CD4-positive, alpha-beta memory T cell (primary cell): ENCODE measurements around the gene CARD11. TPM values are rescaled to one million over a fixed set of nuclear protein-coding genes. Genes with fewer than 3 reads are reported as not detected.
"Not testable (repeated sequence)": the region's sequence is repeated elsewhere in the genome, so short reads cannot be mapped to it uniquely, and the experiment has no call there.

Experiments used
- CTCF ChIA-PET: fragments of 350-600 bp; sonication (Branson Sonifier 250); formaldehyde crosslinking; loops from one replicate; lab custom pipeline; 2021; ENCODE audit warnings: inconsistent platforms; ENCODE audit not compliant: partially characterized antibody; lab: Charles Lee
- POLR2A ChIA-PET: fragments of 350-600 bp; sonication (Branson Sonifier 250); formaldehyde crosslinking; loops from one replicate; lab custom pipeline; 2021; ENCODE audit not compliant: partially characterized antibody; lab: Charles Lee
- DNase-seq, 5 donors: peaks; one replicate each; pipeline versions ENCODE4 v3.0.0 to v3.0.0-alpha.2; 2020 to 2022; ENCODE audit warnings: mixed read lengths in 1 of 5
- H3K27ac ChIP-seq: one replicate; pipeline ENCODE4 v1.7.0; 2013; ENCODE audit warnings: low read depth, low read length
- H3K27me3 ChIP-seq: 2 replicates; pipeline ENCODE4 v1.7.0; 2013; ENCODE audit warnings: mild to moderate bottlenecking, low read length, moderate library complexity; ENCODE audit not compliant: insufficient read depth
- H3K36me3 ChIP-seq: 2 replicates; pipeline ENCODE4 v1.7.0; 2013; ENCODE audit warnings: mild to moderate bottlenecking, low read length, moderate library complexity; ENCODE audit not compliant: insufficient read depth
- H3K4me1 ChIP-seq: 2 replicates; pipeline ENCODE4 v1.7.0; 2013; ENCODE audit warnings: mild to moderate bottlenecking, low read length, moderate library complexity; ENCODE audit not compliant: insufficient read depth
- H3K4me3 ChIP-seq, 2 donors: one replicate each; pipeline ENCODE4 v1.7.0; 2013; ENCODE audit warnings: low read length in 2 of 2, mild to moderate bottlenecking in 1 of 2
- H3K9me3 ChIP-seq, 2 donors: one replicate each; pipeline ENCODE4 v1.7.0; 2013; ENCODE audit warnings: low read length in 2 of 2, control low read depth in 1 of 2; ENCODE audit not compliant: control insufficient read depth in 1 of 2
- H3K27ac Mint-ChIP-seq, 7 donors: one replicate each; pipeline ENCODE4 v1.8.0; 2020 to 2021; ENCODE audit warnings: mixed read lengths in 7 of 7, mild to moderate bottlenecking in 6 of 7, inconsistent platforms in 3 of 7, moderate library complexity in 3 of 7
- H3K27me3 Mint-ChIP-seq, 2 donors: one replicate each; pipeline ENCODE4 v1.8.0; 2020 to 2021; ENCODE audit warnings: mixed read lengths in 2 of 2
- H3K36me3 Mint-ChIP-seq, 2 donors: one replicate each; pipeline ENCODE4 v1.8.0; 2020 to 2021; ENCODE audit warnings: mixed read lengths in 2 of 2, inconsistent platforms in 1 of 2, mild to moderate bottlenecking in 1 of 2
- H3K4me1 Mint-ChIP-seq, 4 donors: one replicate each; pipeline ENCODE4 v1.8.0; 2020 to 2021; ENCODE audit warnings: mixed read lengths in 4 of 4, mild to moderate bottlenecking in 1 of 4
- H3K4me3 Mint-ChIP-seq, 8 donors: one replicate each; pipeline ENCODE4 v1.8.0; 2020 to 2021; ENCODE audit warnings: mixed read lengths in 8 of 8, mild to moderate bottlenecking in 7 of 8, moderate library complexity in 6 of 8, inconsistent platforms in 3 of 8
- H3K9me3 Mint-ChIP-seq, 8 donors: one replicate each; pipeline ENCODE4 v1.8.0; 2020 to 2021; ENCODE audit warnings: mixed read lengths in 8 of 8, mild to moderate bottlenecking in 5 of 8, inconsistent platforms in 3 of 8, moderate library complexity in 1 of 8
- intact Hi-C: fragments of 100-400 bp; cut with micrococcal nuclease; formaldehyde crosslinking; loops from one replicate; pipeline ENCODE4 v1.15.1; 2023
- polyA plus RNA-seq, 2 donors: library from polyadenylated mRNA; unstranded; fragments of 300-500 nt; fragmentation: Illumina TruSeq; gene quantifications; one replicate each; pipeline ENCODE4 v1.2.3, GENCODE V29; 2021
- total RNA-seq, 2 experiments: library from RNA; stranded (reverse); gene quantifications; one replicate each; pipeline ENCODE4 v1.2.3, GENCODE V29; 2021

Gene CARD11
- total and polyA plus RNA-seq, 4 experiments from 2014 or later: 4.9 to 136 (median 85.3) TPM

GRCh38 chr7:2923291-2923781 is 120.3 kb downstream of the CARD11 start:
- POLR2A ChIA-PET: no interaction called here
- peaks cover 49 to 71% of the 10 kb centered on the region in 2 donors for H3K36me3 Mint-ChIP-seq
- Histone ChIP-seq H3K27ac (no peak overlapping the region), H3K4me1 (no peaks in the 10 kb centered on the region), H3K27me3 (no peaks in the 10 kb centered on the region), H3K36me3 (peaks cover 69% of the 10 kb centered on the region), H3K9me3 (no peaks in the 10 kb centered on the region), H3K4me3 (no peak overlapping the region)
- peaks cover 0 to 1% (median 0%) of the 10 kb centered on the region in 4 donors for H3K4me1 Mint-ChIP-seq
- CTCF ChIA-PET: interaction anchor here (1.0 kb wide), 1 partner anchor 9 kb away, joined by 3 read pairs; no protein-coding TSS in a partner anchor
- intact Hi-C loops: no loop called here
- no peaks in the 10 kb centered on the region for H3K27me3 Mint-ChIP-seq
- H3K9me3 Mint-ChIP-seq: peaks cover 0 to 7% (median 0%) of the 10 kb centered on the region in 8 donors
- DNase-seq: no peak
- H3K27ac Mint-ChIP-seq: no peak overlapping the region
- no peak overlapping the region for H3K4me3 Mint-ChIP-seq

- Histone ChIP-seq H3K4me3 (no peak overlapping the region), H3K27me3 (no peaks in the 10 kb centered on the region), H3K9me3 (no peaks in the 10 kb centered on the region), H3K36me3 (peaks cover 69% of the 10 kb centered on the region), H3K4me1 (no peaks in the 10 kb centered on the region), H3K27ac (no peak overlapping the region)
- CTCF ChIA-PET: no interaction called here
- H3K4me3 Mint-ChIP-seq: no peak overlapping the region
- H3K4me1 Mint-ChIP-seq: peaks cover 0 to 1% (median 0%) of the 10 kb centered on the region in 4 donors
- H3K36me3 Mint-ChIP-seq: peaks cover 49 to 76% of the 10 kb centered on the region in 2 donors
- peaks cover 0 to 7% (median 0%) of the 10 kb centered on the region in 8 donors for H3K9me3 Mint-ChIP-seq
- H3K27me3 Mint-ChIP-seq: no peaks in the 10 kb centered on the region
- no peak overlapping the region for H3K27ac Mint-ChIP-seq
- intact Hi-C loops: no loop called here
- no peak for DNase-seq
- POLR2A ChIA-PET: no interaction called here
Observed at GRCh38 chr7:2922866-2923265, 120.8 kb downstream of the CARD11 start.

GRCh38 chr7:2922348-2922691 is 121.3 kb downstream of the CARD11 start:
- intact Hi-C loops: no loop called here
- no peak overlapping the region for H3K4me3 ChIP-seq
- peaks cover 69% of the 10 kb centered on the region for H3K36me3 ChIP-seq
- H3K9me3 Mint-ChIP-seq: peaks cover 0 to 7% (median 0%) of the 10 kb centered on the region in 8 donors
- peaks cover 0 to 1% (median 0%) of the 10 kb centered on the region in 4 donors for H3K4me1 Mint-ChIP-seq
- no peaks in the 10 kb centered on the region for H3K27me3 ChIP-seq
- H3K4me3 Mint-ChIP-seq: no peak overlapping the region
- CTCF ChIA-PET: no interaction called here
- DNase-seq: no peak
- no peak overlapping the region for H3K27ac Mint-ChIP-seq
- H3K4me1 ChIP-seq: no peaks in the 10 kb centered on the region
- H3K27me3 Mint-ChIP-seq: no peaks in the 10 kb centered on the region
- H3K27ac ChIP-seq: no peak overlapping the region
- POLR2A ChIA-PET: no interaction called here
- H3K9me3 ChIP-seq: no peaks in the 10 kb centered on the region
- H3K36me3 Mint-ChIP-seq: peaks cover 46 to 74% of the 10 kb centered on the region in 2 donors

GRCh38 chr7:2921653-2922347 is 121.9 kb downstream of the CARD11 start:
- Histone ChIP-seq H3K9me3 (no peaks in the 10 kb centered on the region), H3K27ac (no peak overlapping the region), H3K27me3 (no peaks in the 10 kb centered on the region), H3K36me3 (peaks cover 72% of the 10 kb centered on the region), H3K4me3 (no peak overlapping the region), H3K4me1 (no peaks in the 10 kb centered on the region)
- ChIA-PET CTCF (interaction anchor here (0.9 kb wide), 1 partner anchor 58 kb away, joined by 3 read pairs; no protein-coding TSS in a partner anchor), POLR2A (no interaction called here)
- Mint-ChIP-seq H3K9me3 (peaks cover 0 to 7% (median 0%) of the 10 kb centered on the region in 8 donors), H3K4me3 (peak overlapping the region in 1 of 8 donors; percentile 13), H3K4me1 (peaks cover 0 to 1% (median 0%) of the 10 kb centered on the region in 4 donors), H3K27ac (peak overlapping the region in 2 of 7 donors; percentile 36 to 68), H3K27me3 (no peaks in the 10 kb centered on the region), H3K36me3 (peaks cover 48 to 77% of the 10 kb centered on the region in 2 donors)
- no peak for DNase-seq
- intact Hi-C loops: no loop called here

- no peak for DNase-seq
- peak overlapping the region in 1 of 8 donors; percentile 13 for H3K4me3 Mint-ChIP-seq
- Histone ChIP-seq H3K4me3 (no peak overlapping the region), H3K27me3 (no peaks in the 10 kb centered on the region), H3K36me3 (peaks cover 72% of the 10 kb centered on the region), H3K4me1 (no peaks in the 10 kb centered on the region), H3K27ac (no peak overlapping the region), H3K9me3 (no peaks in the 10 kb centered on the region)
- peaks cover 0 to 1% (median 0%) of the 10 kb centered on the region in 4 donors for H3K4me1 Mint-ChIP-seq
- no peaks in the 10 kb centered on the region for H3K27me3 Mint-ChIP-seq
- peaks cover 48 to 76% of the 10 kb centered on the region in 2 donors for H3K36me3 Mint-ChIP-seq
- ChIA-PET POLR2A (no interaction called here), CTCF (interaction anchor here (0.9 kb wide), 1 partner anchor 57 kb away, joined by 3 read pairs; no protein-coding TSS in a partner anchor)
- H3K9me3 Mint-ChIP-seq: peaks cover 0 to 7% (median 0%) of the 10 kb centered on the region in 8 donors
- intact Hi-C loops: no loop called here
- peak overlapping the region in 2 of 7 donors; percentile 36 to 68 for H3K27ac Mint-ChIP-seq
Observed at GRCh38 chr7:2920956-2921652, 122.6 kb downstream of the CARD11 start.

GRCh38 chr7:2920480-2920879 is 123.2 kb downstream of the CARD11 start:
- H3K36me3 Mint-ChIP-seq: peaks cover 46 to 71% of the 10 kb centered on the region in 2 donors
- H3K27ac ChIP-seq, CTCF ChIA-PET, H3K27me3 ChIP-seq, H3K4me3 ChIP-seq, H3K4me1 Mint-ChIP-seq, H3K27ac Mint-ChIP-seq, H3K4me3 Mint-ChIP-seq, POLR2A ChIA-PET, DNase-seq, H3K27me3 Mint-ChIP-seq, intact Hi-C loops, H3K9me3 ChIP-seq, H3K4me1 ChIP-seq, H3K9me3 Mint-ChIP-seq: not testable (repeated sequence)
- peaks cover 76% of the 10 kb centered on the region for H3K36me3 ChIP-seq

- Histone ChIP-seq H3K4me3 (no peak overlapping the region), H3K27ac (no peak overlapping the region), H3K36me3 (peaks cover 78% of the 10 kb centered on the region), H3K9me3 (no peaks in the 10 kb centered on the region), H3K27me3 (no peaks in the 10 kb centered on the region), H3K4me1 (no peaks in the 10 kb centered on the region)
- H3K4me3 Mint-ChIP-seq: no peak overlapping the region
- DNase-seq: no peak
- peaks cover 0 to 1% (median 0%) of the 10 kb centered on the region in 4 donors for H3K4me1 Mint-ChIP-seq
- no peaks in the 10 kb centered on the region for H3K27me3 Mint-ChIP-seq
- intact Hi-C loops: no loop called here
- peaks cover 46 to 71% of the 10 kb centered on the region in 2 donors for H3K36me3 Mint-ChIP-seq
- ChIA-PET CTCF (no interaction called here), POLR2A (no interaction called here)
- peak overlapping the region in 2 of 7 donors; percentile 3 to 16 for H3K27ac Mint-ChIP-seq
- H3K9me3 Mint-ChIP-seq: peaks cover 0 to 7% (median 0%) of the 10 kb centered on the region in 8 donors
Observed at GRCh38 chr7:2920041-2920440, 123.6 kb downstream of the CARD11 start.
